ENCODE data around the gene WDR20.

DNA sequence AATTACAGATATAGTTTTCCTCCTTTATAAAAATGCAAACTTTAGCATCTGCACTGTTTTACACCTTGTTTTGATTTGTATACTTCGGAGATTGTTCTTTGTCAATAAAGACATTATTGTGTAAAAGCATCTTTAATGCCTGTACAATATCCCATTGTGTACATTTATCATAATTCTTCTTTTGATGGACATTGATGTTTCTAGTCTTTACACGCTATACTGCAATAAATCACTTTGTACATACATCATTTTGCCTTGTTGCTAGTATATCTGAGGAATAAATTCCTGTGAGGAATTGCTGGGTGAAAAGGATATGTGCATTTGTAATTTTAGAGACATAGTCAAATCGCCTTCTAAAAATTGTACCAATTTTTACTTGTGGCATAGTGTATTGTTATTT, 30.4 kb downstream of the WDR20 start:
- TF ChIP-seq, protein P1, sequence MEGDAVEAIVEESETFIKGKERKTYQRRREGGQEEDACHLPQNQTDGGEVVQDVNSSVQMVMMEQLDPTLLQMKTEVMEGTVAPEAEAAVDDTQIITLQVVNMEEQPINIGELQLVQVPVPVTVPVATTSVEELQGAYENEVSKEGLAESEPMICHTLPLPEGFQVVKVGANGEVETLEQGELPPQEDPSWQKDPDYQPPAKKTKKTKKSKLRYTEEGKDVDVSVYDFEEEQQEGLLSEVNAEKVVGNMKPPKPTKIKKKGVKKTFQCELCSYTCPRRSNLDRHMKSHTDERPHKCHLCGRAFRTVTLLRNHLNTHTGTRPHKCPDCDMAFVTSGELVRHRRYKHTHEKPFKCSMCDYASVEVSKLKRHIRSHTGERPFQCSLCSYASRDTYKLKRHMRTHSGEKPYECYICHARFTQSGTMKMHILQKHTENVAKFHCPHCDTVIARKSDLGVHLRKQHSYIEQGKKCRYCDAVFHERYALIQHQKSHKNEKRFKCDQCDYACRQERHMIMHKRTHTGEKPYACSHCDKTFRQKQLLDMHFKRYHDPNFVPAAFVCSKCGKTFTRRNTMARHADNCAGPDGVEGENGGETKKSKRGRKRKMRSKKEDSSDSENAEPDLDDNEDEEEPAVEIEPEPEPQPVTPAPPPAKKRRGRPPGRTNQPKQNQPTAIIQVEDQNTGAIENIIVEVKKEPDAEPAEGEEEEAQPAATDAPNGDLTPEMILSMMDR (optimal IDR thresholded peaks at IDR 0.05 in 1 of 3, IDR thresholded peaks at IDR 0.05 in 1 of 3, conservative IDR thresholded peaks at IDR 0.05 in 1 of 3; ENCODE audit: extremely low read depth in 1 of 3, insufficient read depth in 2 of 3, low read length in 3 of 3) = no peak
- no peak for TF ChIP-seq EZH2 (IDR thresholded peaks at IDR 0.05; ENCODE audit: low read length)
